HFF-Myc (cell line): ENCODE results near the gene GPATCH8.

Experiments used
- DNase-seq: peaks from one replicate; pipeline ENCODE4 v3.0.0-alpha.2; 2011; ENCODE audit warnings: low read depth; ENCODE audit errors: extremely low read depth
- H3K4me3 ChIP-seq: replicated peaks from 2 replicates; pipeline ENCODE4 v1.5.1; 2011; ENCODE audit warnings: low read depth, mild to moderate bottlenecking, control low read depth, low read length
- TF ChIP-seq, protein P1 (sequence below): IDR thresholded peaks from 2 replicates; pipeline ENCODE4 v1.5.1; 2012; ENCODE audit warnings: mild to moderate bottlenecking, low read depth, low read length, control low read depth; ENCODE audit errors: missing control alignments

Gene GPATCH8

DNA sequence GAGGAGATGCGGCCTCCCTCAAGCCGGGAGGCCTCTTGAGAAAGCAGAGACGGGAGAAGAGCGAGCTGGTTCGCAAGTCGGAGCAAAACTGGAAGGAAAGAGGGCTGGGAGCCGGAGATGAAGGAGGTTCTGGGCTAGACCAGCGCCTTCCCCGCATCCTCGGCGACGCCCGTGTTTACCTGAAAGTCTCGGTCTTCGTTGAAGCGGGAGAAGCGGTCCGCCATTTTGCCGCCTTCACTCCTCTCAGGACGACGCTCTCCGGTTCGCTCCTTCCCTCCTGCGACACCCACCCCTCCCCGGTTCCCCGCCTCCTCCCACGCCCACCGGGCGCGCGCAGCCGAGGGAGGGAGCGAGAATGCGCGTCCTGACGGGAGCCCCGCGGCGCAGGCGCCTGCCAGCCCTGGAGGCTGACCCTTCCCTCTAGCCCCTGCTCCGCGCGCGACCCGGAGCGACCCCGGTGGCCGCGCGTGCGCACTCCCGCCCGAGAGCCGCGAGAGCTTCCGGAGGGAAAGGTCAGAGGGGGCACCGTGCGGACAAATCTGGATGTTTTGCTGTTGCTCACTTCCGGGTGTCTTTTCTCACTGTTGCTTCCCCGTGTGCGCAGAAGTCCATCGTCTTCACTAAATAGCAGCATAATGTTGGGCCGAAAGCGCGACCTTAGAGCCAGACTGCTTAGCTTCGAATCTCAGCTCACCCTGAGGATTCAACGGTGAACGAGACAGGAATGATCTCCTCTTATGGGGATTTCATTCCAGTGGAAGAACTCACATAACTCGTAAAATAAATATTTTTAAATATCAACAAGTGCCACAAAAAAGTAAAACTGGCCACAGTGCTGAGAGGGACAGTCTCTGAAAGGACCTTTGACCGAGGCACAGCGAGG is at the start of gene GPATCH8:
TSS of gene GPATCH8 (minus strand) at position 260 of the 883 bp plus-strand sequence. CDS start at position 224, 36 bp downstream.
- peak within 1 kb of the TSS; percentile 67 for H3K4me3 ChIP-seq
- TF ChIP-seq, protein P1, sequence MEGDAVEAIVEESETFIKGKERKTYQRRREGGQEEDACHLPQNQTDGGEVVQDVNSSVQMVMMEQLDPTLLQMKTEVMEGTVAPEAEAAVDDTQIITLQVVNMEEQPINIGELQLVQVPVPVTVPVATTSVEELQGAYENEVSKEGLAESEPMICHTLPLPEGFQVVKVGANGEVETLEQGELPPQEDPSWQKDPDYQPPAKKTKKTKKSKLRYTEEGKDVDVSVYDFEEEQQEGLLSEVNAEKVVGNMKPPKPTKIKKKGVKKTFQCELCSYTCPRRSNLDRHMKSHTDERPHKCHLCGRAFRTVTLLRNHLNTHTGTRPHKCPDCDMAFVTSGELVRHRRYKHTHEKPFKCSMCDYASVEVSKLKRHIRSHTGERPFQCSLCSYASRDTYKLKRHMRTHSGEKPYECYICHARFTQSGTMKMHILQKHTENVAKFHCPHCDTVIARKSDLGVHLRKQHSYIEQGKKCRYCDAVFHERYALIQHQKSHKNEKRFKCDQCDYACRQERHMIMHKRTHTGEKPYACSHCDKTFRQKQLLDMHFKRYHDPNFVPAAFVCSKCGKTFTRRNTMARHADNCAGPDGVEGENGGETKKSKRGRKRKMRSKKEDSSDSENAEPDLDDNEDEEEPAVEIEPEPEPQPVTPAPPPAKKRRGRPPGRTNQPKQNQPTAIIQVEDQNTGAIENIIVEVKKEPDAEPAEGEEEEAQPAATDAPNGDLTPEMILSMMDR, result no peak
- DNase-seq, result peak; percentile 86

GRCh38 chr17:44552361-44552760 is 49.2 kb upstream of the GPATCH8 start:
- DNase-seq, result no peak
- TF ChIP-seq, protein P1, result no peak
- no peak overlapping the region for H3K4me3 ChIP-seq

GRCh38 chr17:44549686-44550085 is 46.5 kb upstream of the GPATCH8 start:
- TF ChIP-seq, protein P1, result no peak
- H3K4me3 ChIP-seq, result no peak overlapping the region
- DNase-seq, result no peak

DNA sequence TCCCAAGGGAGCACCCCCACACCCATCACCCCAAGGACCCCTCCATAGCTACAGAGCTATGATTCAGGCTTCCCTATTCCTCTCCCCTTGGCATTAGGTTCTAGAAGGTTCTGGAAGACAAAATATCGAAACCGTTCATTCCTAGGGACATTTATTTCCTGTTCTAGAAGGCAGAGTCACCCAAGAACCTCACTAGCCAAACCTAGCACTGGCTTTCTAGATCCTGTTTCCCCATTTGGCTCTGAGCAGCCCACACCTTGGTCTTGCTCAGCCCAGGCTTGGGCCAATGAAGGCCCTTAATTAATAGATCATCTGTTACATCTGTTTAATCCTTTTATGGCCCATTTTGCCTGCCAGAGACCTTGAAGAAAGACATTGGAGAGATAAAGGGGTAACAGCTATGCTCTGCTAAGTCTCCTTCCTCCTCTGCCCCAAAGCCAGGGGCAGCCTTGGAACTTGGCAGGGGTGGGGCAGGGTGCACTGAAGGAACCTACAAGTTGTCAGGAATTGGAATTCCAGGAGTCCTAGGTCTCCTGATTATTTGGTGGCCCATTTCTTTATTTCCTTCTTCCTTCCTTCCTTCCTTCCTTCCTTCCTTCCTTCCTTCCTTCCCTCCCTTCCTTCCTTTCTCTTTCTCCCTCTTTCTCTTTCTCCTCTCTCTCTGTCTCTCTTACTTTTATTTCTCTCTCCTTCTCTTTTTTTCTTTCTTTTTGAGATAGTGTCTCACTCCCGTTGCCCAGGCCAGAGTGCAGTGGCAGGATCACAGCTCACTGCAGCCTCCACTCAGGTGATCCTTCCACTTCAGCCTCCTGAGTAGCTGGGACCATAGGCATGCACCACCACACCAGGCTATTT is 45.4 kb upstream of the GPATCH8 start:
- H3K4me3 ChIP-seq, result no peak overlapping the region
- no peak for DNase-seq
- TF ChIP-seq, protein P1, result no peak

DNA sequence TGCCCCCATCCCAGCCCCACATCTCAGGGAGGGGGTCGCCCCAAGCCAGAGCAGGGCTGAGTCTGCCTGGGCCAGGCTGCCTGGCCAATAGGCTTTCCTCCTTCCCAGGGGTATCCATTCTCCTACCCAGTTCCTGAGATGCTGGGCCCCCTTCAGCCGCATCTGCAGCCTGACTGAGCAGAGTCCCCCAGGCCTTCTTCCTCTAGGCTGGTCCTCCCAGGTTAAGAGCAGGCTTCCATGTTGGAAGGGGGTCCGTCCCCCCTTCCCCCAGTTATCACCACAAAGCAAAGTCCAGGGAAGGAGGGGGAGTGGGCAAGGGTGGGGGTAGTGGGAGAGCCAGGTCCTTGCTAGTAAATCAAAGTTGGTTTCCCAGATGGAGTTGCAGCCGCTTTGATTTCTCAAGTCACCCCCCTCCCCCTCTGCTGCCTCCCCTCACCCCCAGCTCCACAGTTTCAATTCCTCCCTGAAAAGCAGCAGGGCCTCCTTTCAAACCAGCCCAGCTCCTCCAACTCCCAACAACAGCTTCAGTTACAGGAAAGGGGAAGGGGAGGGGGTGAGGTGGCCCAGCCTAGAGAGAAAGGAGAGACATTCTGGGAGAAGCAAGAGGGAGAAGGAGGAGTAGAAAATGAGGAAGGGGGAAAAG is 44.5 kb upstream of the GPATCH8 start:
- TF ChIP-seq, protein P1, result no peak
- no peak for DNase-seq
- H3K4me3 ChIP-seq, result no peak overlapping the region
